ENCODE results near the gene FOXP1. TPM values are rescaled to one million over a fixed set of nuclear protein-coding genes. Genes with fewer than 3 reads are reported as not detected.

FOXP1 gene
- total and polyA plus RNA-seq, 4 donors = 15.2 to 263 (median 110) TPM

GRCh38 chr3:71489315-71489761 lies 94.2 kb downstream of the FOXP1 start:
- Histone ChIP-seq H3K4me1 (ENCODE audit: control insufficient read depth in 1 of 2, insufficient read depth in 2 of 2, low read length in 2 of 2) (no peaks in the 10 kb centered on the region), H3K36me3 (ENCODE audit: control insufficient read depth in 1 of 2, insufficient read depth in 2 of 2, low read length in 1 of 2) (no peaks in the 10 kb centered on the region), H3K27me3 (ENCODE audit: control insufficient read depth in 1 of 2, insufficient read depth in 2 of 2, low read length in 1 of 2) (no peaks in the 10 kb centered on the region), H3K9me3 (ENCODE audit: control insufficient read depth, low read length) (no peaks in the 10 kb centered on the region), H3K27ac (ENCODE audit: low read depth in 1 of 2, low read length in 2 of 2) (no peak overlapping the region), H3K4me3 (ENCODE audit: low read length in 2 of 2) (no peak overlapping the region)
- intact Hi-C loops (cut with DNase I) = no loop called here
- 95 to 96% methylated on average over 9 of the region's 9 CpGs for WGBS, 2 donors
- no peak for DNase-seq
- no peak for ATAC-seq (ENCODE audit: low FRiP score)

GRCh38 chr3:71488882-71489281 lies 94.6 kb downstream of the FOXP1 start:
- ATAC-seq (ENCODE audit: low FRiP score) (no peak), DNase-seq (no peak)
- Histone ChIP-seq H3K4me3 (ENCODE audit: low read length in 2 of 2) (no peak overlapping the region), H3K27me3 (ENCODE audit: control insufficient read depth in 1 of 2, insufficient read depth in 2 of 2, low read length in 1 of 2) (no peaks in the 10 kb centered on the region), H3K36me3 (ENCODE audit: control insufficient read depth in 1 of 2, insufficient read depth in 2 of 2, low read length in 1 of 2) (no peaks in the 10 kb centered on the region), H3K27ac (ENCODE audit: low read depth in 1 of 2, low read length in 2 of 2) (no peak overlapping the region), H3K9me3 (ENCODE audit: control insufficient read depth, low read length) (no peaks in the 10 kb centered on the region), H3K4me1 (ENCODE audit: control insufficient read depth in 1 of 2, insufficient read depth in 2 of 2, low read length in 2 of 2) (no peaks in the 10 kb centered on the region)
- WGBS, 2 donors = 80 to 85% methylated on average over 9 of the region's 9 CpGs
- intact Hi-C loops (cut with DNase I) = no loop called here

- WGBS, 2 donors = 59 to 68% methylated on average over 6 of the region's 6 CpGs
- intact Hi-C loops (cut with DNase I) = no loop called here
- no peaks in the 10 kb centered on the region for H3K4me1 ChIP-seq (ENCODE audit: control insufficient read depth in 1 of 2, insufficient read depth in 2 of 2, low read length in 2 of 2)
- no peaks in the 10 kb centered on the region for H3K9me3 ChIP-seq (ENCODE audit: control insufficient read depth, low read length)
- H3K27ac ChIP-seq (ENCODE audit: low read depth in 1 of 2, low read length in 2 of 2) = no peak overlapping the region
- no peaks in the 10 kb centered on the region for H3K36me3 ChIP-seq (ENCODE audit: control insufficient read depth in 1 of 2, insufficient read depth in 2 of 2, low read length in 1 of 2)
- no peak for ATAC-seq (ENCODE audit: low FRiP score)
- no peak for DNase-seq
- no peak overlapping the region for H3K4me3 ChIP-seq (ENCODE audit: low read length in 2 of 2)
- no peaks in the 10 kb centered on the region for H3K27me3 ChIP-seq (ENCODE audit: control insufficient read depth in 1 of 2, insufficient read depth in 2 of 2, low read length in 1 of 2)
Measured at GRCh38 chr3:71488391-71488809, 95.1 kb downstream of the FOXP1 start.

GRCh38 chr3:71487418-71487817 lies 96.1 kb downstream of the FOXP1 start:
- H3K27ac ChIP-seq (ENCODE audit: low read depth in 1 of 2, low read length in 2 of 2) = no peak overlapping the region
- DNase-seq = no peak
- 91 to 92% methylated on average over 5 of the region's 5 CpGs for WGBS, 2 donors
- no peaks in the 10 kb centered on the region for H3K27me3 ChIP-seq (ENCODE audit: control insufficient read depth in 1 of 2, insufficient read depth in 2 of 2, low read length in 1 of 2)
- no peaks in the 10 kb centered on the region for H3K9me3 ChIP-seq (ENCODE audit: control insufficient read depth, low read length)
- H3K4me1 ChIP-seq (ENCODE audit: control insufficient read depth in 1 of 2, insufficient read depth in 2 of 2, low read length in 2 of 2) = no peaks in the 10 kb centered on the region
- ATAC-seq (ENCODE audit: low FRiP score) = no peak
- no peaks in the 10 kb centered on the region for H3K36me3 ChIP-seq (ENCODE audit: control insufficient read depth in 1 of 2, insufficient read depth in 2 of 2, low read length in 1 of 2)
- no peak overlapping the region for H3K4me3 ChIP-seq (ENCODE audit: low read length in 2 of 2)
- intact Hi-C loops (cut with DNase I) = no loop called here

- no peak overlapping the region for H3K27ac ChIP-seq (ENCODE audit: low read depth in 1 of 2, low read length in 2 of 2)
- no peak for ATAC-seq (ENCODE audit: low FRiP score)
- intact Hi-C loops (cut with DNase I) = no loop called here
Measured at GRCh38 chr3:71486831-71487230, 96.7 kb downstream of the FOXP1 start.

GRCh38 chr3:71485896-71486295 lies 97.6 kb downstream of the FOXP1 start:
- H3K27me3 ChIP-seq (ENCODE audit: control insufficient read depth in 1 of 2, insufficient read depth in 2 of 2, low read length in 1 of 2) = no peaks in the 10 kb centered on the region
- intact Hi-C loops (cut with DNase I) = no loop called here
- H3K4me1 ChIP-seq (ENCODE audit: control insufficient read depth in 1 of 2, insufficient read depth in 2 of 2, low read length in 2 of 2) = no peaks in the 10 kb centered on the region
- no peaks in the 10 kb centered on the region for H3K9me3 ChIP-seq (ENCODE audit: control insufficient read depth, low read length)
- H3K4me3 ChIP-seq (ENCODE audit: low read length in 2 of 2) = no peak overlapping the region
- WGBS, 2 donors = 90 to 91% methylated on average over 1 of the region's 1 CpG
- no peak overlapping the region for H3K27ac ChIP-seq (ENCODE audit: low read depth in 1 of 2, low read length in 2 of 2)
- ATAC-seq (ENCODE audit: low FRiP score) = no peak
- no peaks in the 10 kb centered on the region for H3K36me3 ChIP-seq (ENCODE audit: control insufficient read depth in 1 of 2, insufficient read depth in 2 of 2, low read length in 1 of 2)
- no peak for DNase-seq

More at GRCh38 chr3:71486831-71487230, 96.7 kb downstream of the FOXP1 start:
- WGBS, 2 donors = 90 to 91% methylated on average over 6 of the region's 6 CpGs
- Histone ChIP-seq H3K4me1 (ENCODE audit: control insufficient read depth in 1 of 2, insufficient read depth in 2 of 2, low read length in 2 of 2) (no peaks in the 10 kb centered on the region), H3K36me3 (ENCODE audit: control insufficient read depth in 1 of 2, insufficient read depth in 2 of 2, low read length in 1 of 2) (no peaks in the 10 kb centered on the region), H3K4me3 (ENCODE audit: low read length in 2 of 2) (no peak overlapping the region), H3K27me3 (ENCODE audit: control insufficient read depth in 1 of 2, insufficient read depth in 2 of 2, low read length in 1 of 2) (no peaks in the 10 kb centered on the region), H3K9me3 (ENCODE audit: control insufficient read depth, low read length) (no peaks in the 10 kb centered on the region)
- DNase-seq = no peak

GRCh38 chr3:71484452-71484851 lies 99.1 kb downstream of the FOXP1 start:
- intact Hi-C loops (cut with DNase I) = no loop called here
- no peaks in the 10 kb centered on the region for H3K4me1 ChIP-seq (ENCODE audit: control insufficient read depth in 1 of 2, insufficient read depth in 2 of 2, low read length in 2 of 2)
- no peaks in the 10 kb centered on the region for H3K27me3 ChIP-seq (ENCODE audit: control insufficient read depth in 1 of 2, insufficient read depth in 2 of 2, low read length in 1 of 2)
- ATAC-seq (ENCODE audit: low FRiP score) = no peak
- H3K27ac ChIP-seq (ENCODE audit: low read depth in 1 of 2, low read length in 2 of 2) = no peak overlapping the region
- WGBS, 2 donors = 96 to 97% methylated on average over 5 of the region's 5 CpGs
- no peak for DNase-seq
- H3K9me3 ChIP-seq (ENCODE audit: control insufficient read depth, low read length) = no peaks in the 10 kb centered on the region
- no peak overlapping the region for H3K4me3 ChIP-seq (ENCODE audit: low read length in 2 of 2)
- H3K36me3 ChIP-seq (ENCODE audit: control insufficient read depth in 1 of 2, insufficient read depth in 2 of 2, low read length in 1 of 2) = no peaks in the 10 kb centered on the region

GRCh38 chr3:71484047-71484446 lies 99.5 kb downstream of the FOXP1 start:
- H3K4me3 ChIP-seq (ENCODE audit: low read length in 2 of 2) = no peak overlapping the region
- H3K27ac ChIP-seq (ENCODE audit: low read depth in 1 of 2, low read length in 2 of 2) = no peak overlapping the region
- no peak for DNase-seq
- intact Hi-C loops (cut with DNase I) = no loop called here
- ATAC-seq (ENCODE audit: low FRiP score) = no peak
- H3K9me3 ChIP-seq (ENCODE audit: control insufficient read depth, low read length) = no peaks in the 10 kb centered on the region
- H3K4me1 ChIP-seq (ENCODE audit: control insufficient read depth in 1 of 2, insufficient read depth in 2 of 2, low read length in 2 of 2) = no peaks in the 10 kb centered on the region
- 88 to 96% methylated on average over 2 of the region's 2 CpGs for WGBS, 2 donors
- H3K36me3 ChIP-seq (ENCODE audit: control insufficient read depth in 1 of 2, insufficient read depth in 2 of 2, low read length in 1 of 2) = no peaks in the 10 kb centered on the region
- no peaks in the 10 kb centered on the region for H3K27me3 ChIP-seq (ENCODE audit: control insufficient read depth in 1 of 2, insufficient read depth in 2 of 2, low read length in 1 of 2)

GRCh38 chr3:71482771-71483170 lies 100.8 kb downstream of the FOXP1 start:
- Histone ChIP-seq H3K9me3 (ENCODE audit: control insufficient read depth, low read length) (no peaks in the 10 kb centered on the region), H3K4me1 (ENCODE audit: control insufficient read depth in 1 of 2, insufficient read depth in 2 of 2, low read length in 2 of 2) (peaks cover 0 to 3% of the 10 kb centered on the region in 2 donors), H3K27ac (ENCODE audit: low read depth in 1 of 2, low read length in 2 of 2) (no peak overlapping the region), H3K4me3 (ENCODE audit: low read length in 2 of 2) (no peak overlapping the region), H3K27me3 (ENCODE audit: control insufficient read depth in 1 of 2, insufficient read depth in 2 of 2, low read length in 1 of 2) (no peaks in the 10 kb centered on the region), H3K36me3 (ENCODE audit: control insufficient read depth in 1 of 2, insufficient read depth in 2 of 2, low read length in 1 of 2) (no peaks in the 10 kb centered on the region)
- ATAC-seq (ENCODE audit: low FRiP score) (no peak), DNase-seq (no peak)
- intact Hi-C loops (cut with DNase I) = no loop called here
- WGBS, 2 donors = 88 to 90% methylated on average over 5 of the region's 5 CpGs
